Endothelial cell of umbilical vein (primary cell): ENCODE data around the gene RPS19BP1. TPM values are rescaled to one million over a fixed set of nuclear protein-coding genes. Genes with fewer than 3 reads are reported as not detected.

Experiments
- BruUV-seq: library from RNA; stranded (reverse); fragments of 400-500 nt; replicated peaks from 2 replicates; lab custom pipeline; 2021; lab: Mats Ljungman, UMichigan
- CTCF ChIA-PET: fragments of 300-600, 350-600 bp; sonication (Branson Sonifier 250); formaldehyde crosslinking; loops from one replicate; lab custom pipeline; 2021; ENCODE audit warnings: antibody characterized with exemption, inconsistent platforms; lab: Charles Lee
- POLR2A ChIA-PET: fragments of 300-600, 350-600 bp; sonication (Branson Sonifier 250); formaldehyde crosslinking; loops from one replicate; lab custom pipeline; 2021; ENCODE audit warnings: antibody characterized with exemption, inconsistent platforms; lab: Charles Lee
- DNase-seq: peaks from one replicate; pipeline ENCODE4 v3.0.0-alpha.2; 2011; ENCODE audit warnings: low read depth, low spot score
- FAIRE-seq: peaks from 2 replicates; lab custom pipeline; 2011; peaks lifted over from hg19 to GRCh38; lab: Jason Lieb, UNC
- H2AFZ ChIP-seq: 2 replicates; pipeline ENCODE4 v1.6.0; 2012; ENCODE audit warnings: low read depth, low read length, control low read depth, inconsistent platforms
- H3K27ac ChIP-seq: 2 replicates; pipeline ENCODE4 v1.5.1; 2011; ENCODE audit warnings: low read depth, mild to moderate bottlenecking, control low read depth, low read length, moderate library complexity; ENCODE audit not compliant: insufficient read depth
- H3K27me3 ChIP-seq, 2 experiments: 2 replicates each; pipeline versions ENCODE4 v1.6.0 to v1.6.1; 2011; ENCODE audit warnings: low read length in 2 of 2, mixed read lengths in 1 of 2; ENCODE audit not compliant: control insufficient read depth in 2 of 2, insufficient read depth in 2 of 2
- H3K36me3 ChIP-seq, 2 experiments: 2 replicates in 1 of 2; 3 replicates in 1 of 2; pipeline ENCODE4 v1.5.1; 2011; ENCODE audit warnings: low read length in 2 of 2, mild to moderate bottlenecking in 1 of 2, moderate library complexity in 1 of 2; ENCODE audit not compliant: control insufficient read depth in 2 of 2, insufficient read depth in 2 of 2; ENCODE audit errors: extremely low read depth in 1 of 2
- H3K4me1 ChIP-seq: 3 replicates; pipeline ENCODE4 v1.5.1; 2011; ENCODE audit warnings: mild to moderate bottlenecking, low read length; ENCODE audit not compliant: control insufficient read depth, insufficient read depth; ENCODE audit errors: extremely low read depth
- H3K4me2 ChIP-seq: 2 replicates; pipeline ENCODE4 v1.6.1; 2011; ENCODE audit warnings: low read length, control low read depth, mixed read lengths; ENCODE audit not compliant: insufficient read depth
- H3K4me3 ChIP-seq, 3 experiments: fragments of 200-600 bp in 1 of 3; sonication (generic), shearing (Covaris generic) in 1 of 3; replicated peaks in 1 of 3; 2 replicates each; pipeline ENCODE4 v1.5.1; 2011 to 2016; ENCODE audit warnings: control low read depth in 3 of 3, low read length in 3 of 3, mild to moderate bottlenecking in 2 of 3, inconsistent platforms in 1 of 3, low read depth in 1 of 3, moderate library complexity in 1 of 3; ENCODE audit not compliant: insufficient read depth in 1 of 3
- H3K79me2 ChIP-seq: 2 replicates; pipeline ENCODE4 v1.6.0; 2012; ENCODE audit warnings: low read length, inconsistent platforms; ENCODE audit not compliant: control insufficient read depth, insufficient read depth
- H3K9ac ChIP-seq: replicated peaks from 2 replicates; pipeline ENCODE3; 2011; ENCODE audit warnings: low read length, control low read depth; ENCODE audit not compliant: insufficient read depth; ENCODE audit errors: extremely low read depth
- H3K9me1 ChIP-seq: replicated peaks from 3 replicates; pipeline ENCODE4 v1.6.0; 2011; ENCODE audit warnings: mild to moderate bottlenecking, low read length; ENCODE audit not compliant: control insufficient read depth, insufficient read depth; ENCODE audit errors: extremely low read depth
- H3K9me3 ChIP-seq: replicated peaks from 2 replicates; pipeline ENCODE4 v1.5.1; 2012; ENCODE audit warnings: low read length, inconsistent platforms; ENCODE audit not compliant: control insufficient read depth, insufficient read depth
- H4K20me1 ChIP-seq: replicated peaks from 2 replicates; pipeline ENCODE3; 2011; ENCODE audit warnings: mild to moderate bottlenecking, low read length; ENCODE audit not compliant: control insufficient read depth, insufficient read depth; ENCODE audit errors: extremely low read depth
- EZH2 ChIP-seq: IDR thresholded peaks from 2 replicates; pipeline ENCODE4 v1.6.1; 2012; ENCODE audit warnings: borderline replicate concordance, low read depth, mild to moderate bottlenecking, moderate library complexity, low read length, inconsistent platforms; ENCODE audit not compliant: severe bottlenecking
- FOS ChIP-seq: IDR thresholded peaks from 2 replicates; pipeline ENCODE4 v1.6.1; 2011; ENCODE audit warnings: mild to moderate bottlenecking, low read length, moderate library complexity, borderline replicate concordance; ENCODE audit not compliant: insufficient read depth
- GATA2 ChIP-seq: IDR thresholded peaks from 2 replicates; pipeline ENCODE4 v1.7.0; 2011; ENCODE audit warnings: low read depth, mild to moderate bottlenecking, moderate library complexity, mixed read lengths, low read length; ENCODE audit not compliant: insufficient read length, insufficient read depth
- MAX ChIP-seq: IDR thresholded peaks from 2 replicates; pipeline ENCODE4 v1.6.1; 2011; ENCODE audit not compliant: insufficient read depth, insufficient read length
- POLR2AphosphoS5 ChIP-seq: IDR thresholded peaks from 2 replicates; pipeline ENCODE4 v1.6.1; 2012; ENCODE audit warnings: low read depth, mild to moderate bottlenecking, control low read depth, low read length, moderate library complexity; ENCODE audit not compliant: insufficient read depth
- dilution Hi-C: fragments of 300-500 bp; cut with MboI; formaldehyde crosslinking; loops from one replicate; pipeline ENCODE4 v1.15.0; 2019; ENCODE audit warnings: low sequenced_read_pairs; ENCODE audit not compliant: extremely low pct_ligation_motif_present
- intact Hi-C: fragments of 100-400 bp; cut with micrococcal nuclease; formaldehyde crosslinking; loops from one replicate; pipeline ENCODE4 v1.10.0; 2022
- polyA plus RNA-seq, 4 experiments: library from polyadenylated mRNA; depleted of rRNA in 3 of 4; stranded (reverse) in 3 of 4; unstranded in 1 of 4; fragments of >200 nt; gene quantifications; 2 replicates each; pipeline versions ENCODE4 v1.2.1 to v1.2.3, GENCODE V29; 2011 to 2012; ENCODE audit warnings: missing spikeins in 1 of 4
- total RNA-seq: library from RNA; stranded (reverse); gene quantifications from 2 replicates; pipeline ENCODE4 v1.2.3, GENCODE V29; 2021
- TF ChIP-seq, protein P1 (sequence below), 2 donors: IDR thresholded peaks; 1 replicate in 1 of 2; 2 replicates in 1 of 2; pipeline ENCODE4 v1.5.1; 2011; ENCODE audit warnings: low read length in 2 of 2, mild to moderate bottlenecking in 2 of 2, moderate library complexity in 2 of 2, control low read depth in 1 of 2, inconsistent platforms in 1 of 2, low read depth in 1 of 2; ENCODE audit not compliant: insufficient read depth in 1 of 2; ENCODE audit errors: extremely low read depth in 1 of 2

Gene RPS19BP1
- total and polyA plus RNA-seq, 2 donors (not counting 3 experiments of a cell fraction or from before 2014, with no cell fraction given), result 66.6 to 84.3 TPM

- no peak overlapping the region for H3K4me2 ChIP-seq
- peaks cover 0 to 2% of the 10 kb centered on the region in 2 experiments for H3K27me3 ChIP-seq
- POLR2A ChIA-PET, result interaction anchor here (1.4 kb wide), 1 partner anchor 32 kb away, joined by 6 read pairs; no protein-coding TSS in a partner anchor
- dilution Hi-C loops (no loop called here), intact Hi-C loops (loop anchor here (1.0 to 10.0 kb wide), 2 partner anchors 36 to 149 kb away; partner anchors contain the start of gene SYNGR1)
- H3K79me2 ChIP-seq, result no peaks in the 10 kb centered on the region
- no peak for DNase-seq
- no peaks in the 10 kb centered on the region for H3K36me3 ChIP-seq
- TF ChIP-seq, protein P1, sequence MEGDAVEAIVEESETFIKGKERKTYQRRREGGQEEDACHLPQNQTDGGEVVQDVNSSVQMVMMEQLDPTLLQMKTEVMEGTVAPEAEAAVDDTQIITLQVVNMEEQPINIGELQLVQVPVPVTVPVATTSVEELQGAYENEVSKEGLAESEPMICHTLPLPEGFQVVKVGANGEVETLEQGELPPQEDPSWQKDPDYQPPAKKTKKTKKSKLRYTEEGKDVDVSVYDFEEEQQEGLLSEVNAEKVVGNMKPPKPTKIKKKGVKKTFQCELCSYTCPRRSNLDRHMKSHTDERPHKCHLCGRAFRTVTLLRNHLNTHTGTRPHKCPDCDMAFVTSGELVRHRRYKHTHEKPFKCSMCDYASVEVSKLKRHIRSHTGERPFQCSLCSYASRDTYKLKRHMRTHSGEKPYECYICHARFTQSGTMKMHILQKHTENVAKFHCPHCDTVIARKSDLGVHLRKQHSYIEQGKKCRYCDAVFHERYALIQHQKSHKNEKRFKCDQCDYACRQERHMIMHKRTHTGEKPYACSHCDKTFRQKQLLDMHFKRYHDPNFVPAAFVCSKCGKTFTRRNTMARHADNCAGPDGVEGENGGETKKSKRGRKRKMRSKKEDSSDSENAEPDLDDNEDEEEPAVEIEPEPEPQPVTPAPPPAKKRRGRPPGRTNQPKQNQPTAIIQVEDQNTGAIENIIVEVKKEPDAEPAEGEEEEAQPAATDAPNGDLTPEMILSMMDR (IDR thresholded peaks at IDR 0.05; ENCODE audit: extremely low read depth in 1 of 2, insufficient read depth in 1 of 2, low read depth in 1 of 2, low read length in 2 of 2), result no peak
- no peak for TF ChIP-seq EZH2
- no peak for TF ChIP-seq POLR2AphosphoS5
- TF ChIP-seq FOS, result no peak
- no peak for TF ChIP-seq GATA2
- no peak for TF ChIP-seq MAX
- no peak overlapping the region for H2AFZ ChIP-seq
- no peak overlapping the region for H3K4me3 ChIP-seq
- no peaks in the 10 kb centered on the region for H3K9me3 ChIP-seq
- no peak overlapping the region for H3K27ac ChIP-seq
- H3K9ac ChIP-seq, result no peak overlapping the region
- no TSS peak for BruUV-seq
- CTCF ChIA-PET, result interaction anchor here (0.8 to 6.7 kb wide), 12 partner anchors 8 to 543 kb away, joined by 3 to 197 read pairs (median 8); partner anchors contain the start of genes ATF4, MIEF1 and RPS19BP1
- no peak for FAIRE-seq
- H4K20me1 ChIP-seq, result no peaks in the 10 kb centered on the region
- no peaks in the 10 kb centered on the region for H3K4me1 ChIP-seq
- no peaks in the 10 kb centered on the region for H3K9me1 ChIP-seq
Observed at GRCh38 chr22:39493759-39494158, 38.8 kb downstream of the RPS19BP1 start.
